ENCODE measurements around the gene MANEA. TPM values are rescaled to one million over a fixed set of nuclear protein-coding genes. Genes with fewer than 3 reads are reported as not detected.
"Not testable (repeated sequence)": the region's sequence is repeated elsewhere in the genome, so short reads cannot be mapped to it uniquely, and the experiment has no call there.

Gene MANEA
- total and polyA plus RNA-seq, 3 donors from 2014 or later = 10.9 to 13.0 (median 11.3) TPM

- H3K4me1 ChIP-seq = peaks cover 10% of the 10 kb centered on the region
- no peak for DNase-seq
- no peaks in the 10 kb centered on the region for H3K27me3 ChIP-seq
- no peaks in the 10 kb centered on the region for H3K9me3 ChIP-seq
- no peak overlapping the region for H3K27ac ChIP-seq
- no peak overlapping the region for H3K4me3 ChIP-seq
- TF ChIP-seq CTCF (IDR thresholded peaks at IDR 0.05) = no peak
- no peak for TF ChIP-seq POLR2A (IDR thresholded peaks at IDR 0.05)
- no peaks in the 10 kb centered on the region for H3K36me3 ChIP-seq (ENCODE audit: low read depth, missing control alignments)
- intact Hi-C loops (cut with DNase I; ENCODE audit: low total_unique reads) = no loop called here
Observed at GRCh38 chr6:95581073-95581472, 3.7 kb downstream of the MANEA start.

GRCh38 chr6:95584226-95584625 lies 6.9 kb downstream of the MANEA start:
- H3K4me1 ChIP-seq; H3K4me3 ChIP-seq; H3K27me3 ChIP-seq; H3K36me3 ChIP-seq (ENCODE audit: low read depth, missing control alignments); H3K27ac ChIP-seq; intact Hi-C loops (cut with DNase I; ENCODE audit: low total_unique reads); H3K9me3 ChIP-seq: not testable (repeated sequence)
- WGBS, 2 donors = 88 to 95% methylated on average over 9 of the region's 9 CpGs
- DNase-seq = peak; percentile 16

- Histone ChIP-seq H3K9me3 (no peaks in the 10 kb centered on the region), H3K36me3 (ENCODE audit: low read depth, missing control alignments) (no peaks in the 10 kb centered on the region), H3K27ac (no peak overlapping the region), H3K27me3 (no peaks in the 10 kb centered on the region), H3K4me3 (no peak overlapping the region), H3K4me1 (no peaks in the 10 kb centered on the region)
- no peak for DNase-seq
- no peak for TF ChIP-seq CTCF (IDR thresholded peaks at IDR 0.05)
- no peak for TF ChIP-seq POLR2A (IDR thresholded peaks at IDR 0.05)
- 93 to 98% methylated on average over 1 of the region's 1 CpG for WGBS, 2 donors
- intact Hi-C loops (cut with DNase I; ENCODE audit: low total_unique reads) = no loop called here
Observed at GRCh38 chr6:95587989-95588388, 10.7 kb downstream of the MANEA start.

GRCh38 chr6:95589067-95589466 lies 11.7 kb downstream of the MANEA start:
- Histone ChIP-seq H3K4me3 (no peak overlapping the region), H3K36me3 (ENCODE audit: low read depth, missing control alignments) (no peaks in the 10 kb centered on the region), H3K4me1 (no peaks in the 10 kb centered on the region), H3K27ac (no peak overlapping the region), H3K27me3 (no peaks in the 10 kb centered on the region), H3K9me3 (no peaks in the 10 kb centered on the region)
- intact Hi-C loops (cut with DNase I; ENCODE audit: low total_unique reads) = no loop called here
- DNase-seq = no peak
- WGBS, 2 donors = 91 to 92% methylated on average over 1 of the region's 1 CpG
- TF ChIP-seq CTCF (IDR thresholded peaks at IDR 0.05) (no peak), POLR2A (IDR thresholded peaks at IDR 0.05) (no peak)

GRCh38 chr6:95589826-95590570 lies 12.7 kb downstream of the MANEA start:
- Histone ChIP-seq H3K27ac (no peak overlapping the region), H3K9me3 (no peaks in the 10 kb centered on the region), H3K4me3 (no peak overlapping the region), H3K4me1 (no peaks in the 10 kb centered on the region), H3K27me3 (no peaks in the 10 kb centered on the region), H3K36me3 (ENCODE audit: low read depth, missing control alignments) (no peaks in the 10 kb centered on the region)
- intact Hi-C loops (cut with DNase I; ENCODE audit: low total_unique reads) = no loop called here
- 61% methylated on average over 4 of the region's 4 CpGs for whole genome bisulfite sequencing, 2 donors
- TF ChIP-seq POLR2A (IDR thresholded peaks at IDR 0.05) = no peak
- TF ChIP-seq CTCF (IDR thresholded peaks at IDR 0.05) = no peak
- no peak for DNase-seq
